Esophagus squamous epithelium (tissue), 4 donors: ENCODE results near the gene PEX1.
A peak's percentile ranks its signal among the peaks of the same experiment; 100 is the strongest.

Experiments used
- CTCF ChIP-seq, 6 experiments: fragments of 450-650 bp in 4 of 6; fragments of 200-600 bp in 2 of 6; sonication (generic) in 2 of 6; IDR thresholded peaks; one replicate each; pipeline ENCODE4 v1.5.1; 2016 to 2019; ENCODE audit warnings: antibody characterized with exemption in 6 of 6, mild to moderate bottlenecking in 4 of 6, moderate library complexity in 4 of 6
- POLR2A ChIP-seq, 4 donors: fragments of 450-650 bp; IDR thresholded peaks; one replicate each; pipeline ENCODE4 v1.6.1; 2017; ENCODE audit warnings: antibody characterized with exemption in 4 of 4, mild to moderate bottlenecking in 4 of 4, moderate library complexity in 3 of 4

- TF ChIP-seq CTCF (IDR thresholded peaks at IDR 0.05) (peak in 2 of 6 experiments; percentile 10 to 38), POLR2A (IDR thresholded peaks at IDR 0.05) (no peak)
These were observed 776 bp downstream of the PEX1 start for GRCh38 chr7:92527300-92528187.
